GM23248 (cell line): ENCODE measurements around the gene TCF4. TPM values are rescaled to one million over a fixed set of nuclear protein-coding genes. Genes with fewer than 3 reads are reported as not detected.

Experiments used
- DNase-seq: peaks from one replicate; pipeline ENCODE4 v3.0.0-alpha.2; 2015
- H2AFZ ChIP-seq: fragments of 200-600 bp; sonication (generic); 2 replicates; pipeline ENCODE4 v1.6.1; 2016; ENCODE audit warnings: antibody characterized with exemption
- H3F3A ChIP-seq: fragments of 200-600 bp; sonication (generic); 2 replicates; pipeline ENCODE4 v1.6.1; 2016; ENCODE audit warnings: mild to moderate bottlenecking, antibody characterized with exemption, mixed run types; ENCODE audit not compliant: insufficient read depth
- H3K27ac ChIP-seq: fragments of 200-600 bp; sonication (generic); 2 replicates; pipeline ENCODE4 v1.5.1; 2016; ENCODE audit warnings: mild to moderate bottlenecking
- H3K27me3 ChIP-seq: fragments of 200-600 bp; sonication (generic); replicated peaks from 2 replicates; pipeline ENCODE4 v1.6.1; 2016; ENCODE audit warnings: mild to moderate bottlenecking; ENCODE audit not compliant: insufficient read depth
- H3K36me3 ChIP-seq: fragments of 200-600 bp; sonication (generic); 2 replicates; pipeline ENCODE4 v1.6.1; 2016; ENCODE audit warnings: low read depth, mild to moderate bottlenecking
- H3K4me1 ChIP-seq: fragments of 200-600 bp; sonication (generic); 2 replicates; pipeline ENCODE4 v1.6.1; 2016; ENCODE audit warnings: mild to moderate bottlenecking; ENCODE audit not compliant: insufficient read depth
- H3K4me2 ChIP-seq: fragments of 200-600 bp; sonication (generic); one replicate; pipeline ENCODE4 v1.6.1; 2016; ENCODE audit warnings: mild to moderate bottlenecking; ENCODE audit not compliant: unreplicated experiment
- H3K4me3 ChIP-seq: fragments of 200-600 bp; sonication (generic); 2 replicates; pipeline ENCODE4 v1.5.1; 2016; ENCODE audit warnings: mild to moderate bottlenecking
- H3K79me2 ChIP-seq: fragments of 200-600 bp; sonication (generic); 2 replicates; pipeline ENCODE4 v1.6.1; 2016; ENCODE audit warnings: mild to moderate bottlenecking; ENCODE audit not compliant: insufficient read depth
- H3K9ac ChIP-seq: fragments of 200-600 bp; sonication (generic); 2 replicates; pipeline ENCODE4 v1.6.1; 2016; ENCODE audit warnings: mild to moderate bottlenecking
- H3K9me2 ChIP-seq: fragments of 200-600 bp; sonication (generic); 2 replicates; pipeline ENCODE4 v1.6.1; 2016; ENCODE audit warnings: mixed run types, mild to moderate bottlenecking, moderate library complexity; ENCODE audit not compliant: insufficient read depth
- H3K9me3 ChIP-seq: fragments of 200-600 bp; sonication (generic); one replicate; pipeline ENCODE4 v1.6.1; 2017; ENCODE audit warnings: low read depth
- H4K20me1 ChIP-seq: fragments of 200-600 bp; sonication (generic); 2 replicates; pipeline ENCODE4 v1.6.0; 2016; ENCODE audit not compliant: insufficient read depth
- EZH2 ChIP-seq: fragments of 200-600 bp; sonication (generic); IDR thresholded peaks from 2 replicates; pipeline ENCODE4 v1.6.1; 2018; ENCODE audit warnings: antibody characterized with exemption, mild to moderate bottlenecking; ENCODE audit not compliant: insufficient read depth, poor library complexity, severe bottlenecking
- EZH2phosphoT487 ChIP-seq: fragments of 200-600 bp; sonication (generic); IDR thresholded peaks from 2 replicates; pipeline ENCODE4 v1.6.1; 2018; ENCODE audit warnings: antibody characterized with exemption, moderate library complexity, mild to moderate bottlenecking, low read depth; ENCODE audit not compliant: insufficient read depth
- WGBS, 2 experiments: methylation state at CpG; one replicate each; pipeline ENCODE4 v1.1.6; 2015 to 2017; ENCODE audit warnings: low lambda C conversion rate in 2 of 2, low coverage in 1 of 2; ENCODE audit errors: missing lambda C conversion rate in 2 of 2; 5-methylcytosine and 5-hydroxymethylcytosine counted together
- in situ Hi-C: fragments of 300-500 bp; cut with MboI; formaldehyde crosslinking; loops from 2 replicates; pipeline ENCODE4 v1.15.0; 2020
- polyA plus RNA-seq: library from polyadenylated mRNA; unstranded; fragments of >200 nt; fragmentation: Nextera tagmentation; extraction: Ambion mirVana; gene quantifications from 2 replicates; pipeline ENCODE4 v1.2.1, GENCODE V29; 2016
- total RNA-seq: library from RNA; depleted of rRNA; stranded (reverse); fragments of >200 nt; shearing (Covaris generic); gene quantifications from 2 replicates; pipeline ENCODE4 v1.2.3, GENCODE V29; 2014

Gene TCF4
- total and polyA plus RNA-seq, 2 experiments from 2014 or later = 54.5 to 59.3 TPM

GRCh38 chr18:55249550-55249949 is 338.4 kb downstream of the TCF4 start:
- Histone ChIP-seq H3K4me2 (no peak overlapping the region), H3K79me2 (peaks cover 10% of the 10 kb centered on the region; the same call in 1 of the 2 replicates), H3K36me3 (peaks cover 15% of the 10 kb centered on the region), H4K20me1 (no peaks in the 10 kb centered on the region), H3F3A (peaks cover 38% of the 10 kb centered on the region), H3K27ac (no peak overlapping the region), H3K4me1 (peaks cover 60% of the 10 kb centered on the region), H3K4me3 (no peak overlapping the region), H3K9me3 (no peaks in the 10 kb centered on the region), H3K9me2 (no peaks in the 10 kb centered on the region), H2AFZ (no peak overlapping the region), H3K27me3 (no peaks in the 10 kb centered on the region), H3K9ac (no peak overlapping the region)
- TF ChIP-seq EZH2phosphoT487 (no peak), EZH2 (no peak)
- in situ Hi-C loops = loop anchor here (25.0 kb wide), 1 partner anchor 538 kb away; no protein-coding TSS in a partner anchor
- DNase-seq = no peak
- 87 to 90% methylated on average over 6 of the region's 6 CpGs for WGBS, 2 experiments

GRCh38 chr18:55248495-55248894 is 339.5 kb downstream of the TCF4 start:
- in situ Hi-C loops = loop anchor here (25.0 kb wide), 1 partner anchor 539 kb away; no protein-coding TSS in a partner anchor
- no peak overlapping the region for H3K9ac ChIP-seq
- H3K9me2 ChIP-seq = no peaks in the 10 kb centered on the region
- no peak overlapping the region for H3K4me2 ChIP-seq
- H2AFZ ChIP-seq = no peak overlapping the region
- no peaks in the 10 kb centered on the region for H3K27me3 ChIP-seq
- TF ChIP-seq EZH2 (no peak), EZH2phosphoT487 (no peak)
- peaks cover 40% of the 10 kb centered on the region for H3F3A ChIP-seq
- WGBS, 2 experiments = 93 to 100% methylated on average over 1 of the region's 1 CpG
- H4K20me1 ChIP-seq = no peaks in the 10 kb centered on the region
- H3K27ac ChIP-seq = no peak overlapping the region
- H3K9me3 ChIP-seq = no peaks in the 10 kb centered on the region
- no peak for DNase-seq
- H3K36me3 ChIP-seq = peaks cover 6% of the 10 kb centered on the region; the same call in 1 of the 2 replicates
- peaks cover 70% of the 10 kb centered on the region for H3K4me1 ChIP-seq
- H3K4me3 ChIP-seq = no peak overlapping the region
- H3K79me2 ChIP-seq = peaks cover 8% of the 10 kb centered on the region; the same call in 1 of the 2 replicates

DNA sequence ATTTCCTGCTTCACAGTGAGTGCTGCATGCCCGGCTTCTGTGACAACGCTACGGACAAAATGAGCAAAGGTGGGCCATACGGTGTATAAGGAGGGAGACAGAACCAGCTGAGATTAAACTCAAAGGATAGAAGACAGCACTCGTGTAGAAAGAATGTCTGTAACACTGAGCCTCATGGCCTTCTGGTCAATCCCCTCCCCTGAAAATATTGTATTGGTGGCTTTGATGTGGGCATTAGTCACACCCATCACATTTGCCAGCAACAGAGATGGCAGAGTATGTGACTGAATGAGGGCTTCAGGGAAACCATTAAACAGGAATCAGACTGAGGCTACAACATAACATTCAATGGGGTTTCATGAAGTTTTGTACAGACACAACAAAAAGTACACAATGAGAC is 341.0 kb downstream of the TCF4 start:
- in situ Hi-C loops = loop anchor here (25.0 kb wide), 1 partner anchor 540 kb away; no protein-coding TSS in a partner anchor
- Histone ChIP-seq H2AFZ (no peak overlapping the region), H3K9me2 (no peaks in the 10 kb centered on the region), H3K36me3 (peaks cover 6% of the 10 kb centered on the region; the same call in 1 of the 2 replicates), H3K4me3 (no peak overlapping the region), H3K4me2 (no peak overlapping the region), H3F3A (peaks cover 33% of the 10 kb centered on the region), H4K20me1 (no peaks in the 10 kb centered on the region), H3K79me2 (peaks cover 8% of the 10 kb centered on the region; the same call in 1 of the 2 replicates), H3K27me3 (no peaks in the 10 kb centered on the region), H3K9ac (no peak overlapping the region), H3K27ac (no peak overlapping the region), H3K9me3 (no peaks in the 10 kb centered on the region), H3K4me1 (peaks cover 62% of the 10 kb centered on the region)
- WGBS, 2 experiments = 83 to 84% methylated on average over 5 of the region's 5 CpGs
- DNase-seq = peak; percentile 23
- TF ChIP-seq EZH2phosphoT487 (no peak), EZH2 (no peak)

GRCh38 chr18:55246278-55246677 is 341.7 kb downstream of the TCF4 start:
- TF ChIP-seq EZH2 (no peak), EZH2phosphoT487 (no peak)
- Histone ChIP-seq H2AFZ (no peak overlapping the region), H3K27me3 (no peaks in the 10 kb centered on the region), H3K36me3 (peaks cover 6% of the 10 kb centered on the region; the same call in 1 of the 2 replicates), H3K79me2 (peaks cover 8% of the 10 kb centered on the region; the same call in 1 of the 2 replicates), H3F3A (peaks cover 26% of the 10 kb centered on the region), H3K4me3 (no peak overlapping the region), H3K9ac (no peak overlapping the region), H3K9me3 (no peaks in the 10 kb centered on the region), H3K4me1 (peaks cover 54% of the 10 kb centered on the region), H4K20me1 (no peaks in the 10 kb centered on the region), H3K27ac (no peak overlapping the region), H3K9me2 (no peaks in the 10 kb centered on the region), H3K4me2 (no peak overlapping the region)
- in situ Hi-C loops = loop anchor here (25.0 kb wide), 1 partner anchor 541 kb away; no protein-coding TSS in a partner anchor
- DNase-seq = no peak

DNA sequence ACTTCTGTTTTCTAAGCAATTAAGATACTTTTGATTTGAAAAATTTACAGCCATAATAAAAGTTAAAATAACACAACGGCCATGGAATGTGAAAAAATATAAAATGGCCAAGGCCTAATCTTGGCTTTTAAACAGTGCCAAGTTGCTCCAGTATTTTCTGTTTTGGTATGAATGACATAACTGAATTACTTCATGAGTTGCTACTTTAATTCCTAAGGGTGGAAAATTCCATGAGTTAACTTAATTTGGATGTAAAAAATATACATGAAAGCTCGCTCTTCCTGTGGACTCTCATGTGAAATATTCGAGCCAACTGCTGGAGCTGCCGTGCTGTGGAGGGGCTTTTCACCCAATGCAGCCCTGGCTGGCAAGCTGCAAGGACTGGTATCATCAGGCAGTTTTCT is 342.8 kb downstream of the TCF4 start:
- H3K4me1 ChIP-seq = peaks cover 44% of the 10 kb centered on the region
- 34 to 44% methylated on average over 4 of the region's 4 CpGs for WGBS, 2 experiments
- peaks cover 15% of the 10 kb centered on the region for H3F3A ChIP-seq
- in situ Hi-C loops = loop anchor here (25.0 kb wide), 1 partner anchor 542 kb away; no protein-coding TSS in a partner anchor
- no peak overlapping the region for H3K4me3 ChIP-seq
- H3K27ac ChIP-seq = no peak overlapping the region
- peaks cover 8% of the 10 kb centered on the region; the same call in 1 of the 2 replicates for H3K79me2 ChIP-seq
- peaks cover 6% of the 10 kb centered on the region; the same call in 1 of the 2 replicates for H3K36me3 ChIP-seq
- H3K27me3 ChIP-seq = no peaks in the 10 kb centered on the region
- H2AFZ ChIP-seq = no peak overlapping the region
- no peaks in the 10 kb centered on the region for H4K20me1 ChIP-seq
- no peaks in the 10 kb centered on the region for H3K9me3 ChIP-seq
- H3K9ac ChIP-seq = no peak overlapping the region
- H3K4me2 ChIP-seq = peak overlapping the region; percentile 53
- H3K9me2 ChIP-seq = no peaks in the 10 kb centered on the region
- peak; percentile 56 for DNase-seq
- no peak for TF ChIP-seq EZH2phosphoT487
- TF ChIP-seq EZH2 = no peak
